Neuronal stem cell (in vitro differentiated cells): ENCODE results near the gene UGT1A6.
A peak's percentile ranks its signal among the peaks of the same experiment; 100 is the strongest.

Source experiments
- DNase-seq: peaks from one replicate; pipeline ENCODE4 v3.0.0-alpha.2; 2013; ENCODE audit warnings: low spot score
- H2AFZ ChIP-seq: one replicate; pipeline ENCODE4 v1.6.1; 2013; ENCODE audit warnings: mild to moderate bottlenecking, low read length, inconsistent platforms
- H2AK5ac ChIP-seq: 2 replicates; pipeline ENCODE4 v1.6.1; 2013; ENCODE audit warnings: low read depth, mild to moderate bottlenecking, inconsistent platforms, low read length, moderate library complexity, mixed read lengths
- H2BK120ac ChIP-seq: 2 replicates; pipeline ENCODE4 v1.6.1; 2013; ENCODE audit warnings: low read depth, mild to moderate bottlenecking, inconsistent platforms, low read length, moderate library complexity, mixed read lengths
- H2BK12ac ChIP-seq: one replicate; pipeline ENCODE4 v1.6.1; 2013; ENCODE audit warnings: low read length, inconsistent platforms
- H2BK15ac ChIP-seq: 2 replicates; pipeline ENCODE4 v1.6.1; 2013; ENCODE audit warnings: mild to moderate bottlenecking, low read length, inconsistent platforms, mixed read lengths
- H2BK5ac ChIP-seq: one replicate; pipeline ENCODE4 v1.6.1; 2013; ENCODE audit warnings: inconsistent platforms, mild to moderate bottlenecking, low read length, moderate library complexity
- H3K14ac ChIP-seq: one replicate; pipeline ENCODE4 v1.6.1; 2013; ENCODE audit warnings: low read length, inconsistent platforms
- H3K18ac ChIP-seq: 2 replicates; pipeline ENCODE4 v1.6.1; 2013; ENCODE audit warnings: low read length, inconsistent platforms
- H3K23ac ChIP-seq: 2 replicates; pipeline ENCODE4 v1.6.1; 2013; ENCODE audit warnings: low read depth, mild to moderate bottlenecking, mixed read lengths, low read length, inconsistent platforms; ENCODE audit not compliant: poor library complexity
- H3K27ac ChIP-seq: replicated peaks from 3 replicates; pipeline ENCODE4 v1.5.1; 2013; ENCODE audit warnings: low read length, inconsistent platforms
- H3K27me3 ChIP-seq, 3 experiments: 2 replicates each; pipeline ENCODE4 v1.6.1; 2013; ENCODE audit warnings: low read length in 3 of 3, mild to moderate bottlenecking in 2 of 3, inconsistent platforms in 1 of 3, low read depth in 1 of 3, mixed read lengths in 1 of 3, moderate library complexity in 1 of 3; ENCODE audit not compliant: control insufficient read depth in 3 of 3, insufficient read depth in 3 of 3
- H3K36me3 ChIP-seq, 2 donors: replicated peaks in 1 of 2; 2 replicates each; pipeline ENCODE4 v1.6.1; 2013; ENCODE audit warnings: low read length in 2 of 2; ENCODE audit not compliant: control insufficient read depth in 2 of 2, insufficient read depth in 2 of 2
- H3K4ac ChIP-seq: 2 replicates; pipeline ENCODE4 v1.6.1; 2013; ENCODE audit warnings: inconsistent platforms, mild to moderate bottlenecking, low read length, moderate library complexity
- H3K4me1 ChIP-seq, 2 donors: 1 replicate in 1 of 2; 2 replicates in 1 of 2; pipeline ENCODE4 v1.6.1; 2013; ENCODE audit warnings: low read length in 2 of 2, low read depth in 1 of 2; ENCODE audit not compliant: control insufficient read depth in 2 of 2, insufficient read depth in 1 of 2
- H3K4me2 ChIP-seq: one replicate; pipeline ENCODE4 v1.6.1; 2013; ENCODE audit warnings: mild to moderate bottlenecking, low read length, inconsistent platforms; ENCODE audit not compliant: insufficient read depth, poor library complexity, severe bottlenecking
- H3K4me3 ChIP-seq, 2 donors: 2 replicates each; pipeline ENCODE4 v1.5.1; 2013; ENCODE audit warnings: low read length in 2 of 2, mild to moderate bottlenecking in 2 of 2, inconsistent platforms in 1 of 2, moderate library complexity in 1 of 2
- H3K79me1 ChIP-seq: one replicate; pipeline ENCODE4 v1.6.1; 2013; ENCODE audit warnings: low read depth, mild to moderate bottlenecking, inconsistent platforms, low read length, moderate library complexity
- H3K9ac ChIP-seq: one replicate; pipeline ENCODE4 v1.6.1; 2013; ENCODE audit warnings: mild to moderate bottlenecking, low read depth, low read length, inconsistent platforms; ENCODE audit not compliant: poor library complexity
- H3K9me3 ChIP-seq, 2 donors: replicated peaks in 1 of 2; 2 replicates each; pipeline versions ENCODE3 to v1.6.1; 2013; ENCODE audit warnings: low read length in 2 of 2, mild to moderate bottlenecking in 2 of 2, inconsistent platforms in 1 of 2, low read depth in 1 of 2, mixed read lengths in 1 of 2, moderate library complexity in 1 of 2; ENCODE audit not compliant: control insufficient read depth in 2 of 2, insufficient read depth in 1 of 2
- H4K8ac ChIP-seq: one replicate; pipeline ENCODE4 v1.6.1; 2013; ENCODE audit warnings: low read depth, mild to moderate bottlenecking, inconsistent platforms, low read length, moderate library complexity
- H4K91ac ChIP-seq: one replicate; pipeline ENCODE4 v1.6.1; 2013; ENCODE audit warnings: low read length, low read depth, mild to moderate bottlenecking, inconsistent platforms; ENCODE audit not compliant: poor library complexity
- WGBS, 2 donors: extraction: QIAGEN DNeasy Blood & Tissue Kit; methylation state at CpG; one replicate each; pipeline ENCODE4 v1.1.7; 2013; ENCODE audit warnings: missing lambda C conversion rate in 2 of 2, mixed read lengths in 1 of 2; ENCODE audit not compliant: insufficient read length in 2 of 2, insufficient replicate concordance in 1 of 2; ENCODE audit errors: extremely low coverage in 2 of 2; 5-methylcytosine and 5-hydroxymethylcytosine counted together

UGT1A6 gene

GRCh38 chr2:233791151-233791882 lies 98.6 kb downstream of the UGT1A6 start:
- Histone ChIP-seq H3K27me3 (peaks cover 0 to 3% (median 0%) of the 10 kb centered on the region in 3 experiments), H3K14ac (no peak overlapping the region), H3K23ac (no peak overlapping the region), H2BK120ac (no peak overlapping the region), H2BK15ac (peak overlapping the region; percentile 27), H3K79me1 (no peaks in the 10 kb centered on the region), H3K18ac (no peak overlapping the region), H3K4me3 (no peak overlapping the region), H2BK5ac (no peak overlapping the region), H3K4me1 (no peaks in the 10 kb centered on the region), H3K4ac (no peak overlapping the region), H3K9me3 (no peaks in the 10 kb centered on the region), H3K27ac (no peak overlapping the region), H4K8ac (no peak overlapping the region), H3K4me2 (no peak overlapping the region), H2AFZ (no peak overlapping the region), H3K36me3 (no peaks in the 10 kb centered on the region), H4K91ac (no peak overlapping the region), H3K9ac (peak overlapping the region; percentile 3), H2BK12ac (no peak overlapping the region), H2AK5ac (no peak overlapping the region)
- no CpG with 5 or more reads among the region's 18 CpGs for WGBS, 2 donors
- no peak for DNase-seq

DNA sequence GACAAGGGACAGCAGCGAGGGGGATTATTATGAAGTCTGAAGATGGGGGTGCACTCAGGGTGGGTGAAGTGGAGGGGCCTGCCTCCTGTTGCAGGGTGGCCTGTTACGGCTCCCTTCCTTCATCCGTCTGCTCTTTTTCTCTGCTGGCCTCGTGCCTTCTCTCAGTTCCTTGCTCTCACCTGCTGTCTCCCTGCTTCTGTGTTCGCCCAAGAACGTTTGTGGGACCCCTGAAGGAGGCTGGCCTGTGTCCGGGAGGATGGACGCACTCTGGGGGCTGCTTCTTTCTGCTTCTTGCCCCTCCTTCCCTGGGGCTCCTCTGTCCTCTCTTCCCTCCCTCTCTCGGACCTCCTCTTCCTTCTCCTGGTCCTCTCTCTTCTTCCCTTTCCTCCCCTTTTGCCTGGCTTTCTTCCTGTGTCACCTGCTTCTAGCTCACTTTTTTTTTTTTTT lies 99.2 kb downstream of the UGT1A6 start:
- Histone ChIP-seq H2AFZ (no peak overlapping the region), H3K27ac (no peak overlapping the region), H3K9ac (no peak overlapping the region), H2AK5ac (no peak overlapping the region), H3K9me3 (no peaks in the 10 kb centered on the region), H3K18ac (no peak overlapping the region), H3K4ac (no peak overlapping the region), H3K23ac (no peak overlapping the region), H3K27me3 (peaks cover 0 to 3% (median 0%) of the 10 kb centered on the region in 3 experiments), H3K4me1 (no peaks in the 10 kb centered on the region), H2BK15ac (no peak overlapping the region), H3K4me2 (peak overlapping the region; percentile 11), H3K79me1 (no peaks in the 10 kb centered on the region), H4K8ac (no peak overlapping the region), H3K14ac (no peak overlapping the region), H2BK5ac (no peak overlapping the region), H3K4me3 (no peak overlapping the region), H3K36me3 (no peaks in the 10 kb centered on the region), H2BK120ac (no peak overlapping the region), H4K91ac (no peak overlapping the region), H2BK12ac (no peak overlapping the region)
- DNase-seq = no peak
- no CpG with 5 or more reads among the region's 9 CpGs for WGBS, 2 donors

GRCh38 chr2:233792720-233793119 lies 100.0 kb downstream of the UGT1A6 start:
- no peak overlapping the region for H3K23ac ChIP-seq
- no peak overlapping the region for H2AK5ac ChIP-seq
- no peak overlapping the region for H2AFZ ChIP-seq
- H2BK15ac ChIP-seq = no peak overlapping the region
- no peak for DNase-seq
- peak overlapping the region in 1 of 2 donors; percentile 61 for H3K4me3 ChIP-seq
- no peak overlapping the region for H4K8ac ChIP-seq
- no peak overlapping the region for H3K18ac ChIP-seq
- no peak overlapping the region for H3K9ac ChIP-seq
- H4K91ac ChIP-seq = no peak overlapping the region
- H3K79me1 ChIP-seq = no peaks in the 10 kb centered on the region
- H2BK5ac ChIP-seq = no peak overlapping the region
- H2BK12ac ChIP-seq = no peak overlapping the region
- H3K27ac ChIP-seq = no peak overlapping the region
- no peak overlapping the region for H2BK120ac ChIP-seq
- H3K36me3 ChIP-seq = no peaks in the 10 kb centered on the region
- H3K4me2 ChIP-seq = no peak overlapping the region
- H3K4me1 ChIP-seq = no peaks in the 10 kb centered on the region
- no peak overlapping the region for H3K14ac ChIP-seq
- no CpG with 5 or more reads among the region's 7 CpGs for WGBS, 2 donors
- H3K27me3 ChIP-seq = peaks cover 0 to 3% (median 0%) of the 10 kb centered on the region in 3 experiments
- H3K9me3 ChIP-seq = no peaks in the 10 kb centered on the region
- H3K4ac ChIP-seq = no peak overlapping the region

GRCh38 chr2:233793465-233794127 lies 100.9 kb downstream of the UGT1A6 start:
- WGBS, 2 donors = no CpG with 5 or more reads among the region's 18 CpGs

More at GRCh38 chr2:233793465-233794127, 100.9 kb downstream of the UGT1A6 start:
- Histone ChIP-seq H3K18ac (no peak overlapping the region), H2BK120ac (no peak overlapping the region), H3K4me3 (no peak overlapping the region), H3K23ac (no peak overlapping the region), H3K9ac (peak overlapping the region; percentile 34), H2AFZ (no peak overlapping the region), H3K4me1 (no peaks in the 10 kb centered on the region), H3K27me3 (peaks cover 0 to 3% (median 0%) of the 10 kb centered on the region in 3 experiments), H2BK5ac (no peak overlapping the region), H2BK12ac (no peak overlapping the region), H3K79me1 (no peaks in the 10 kb centered on the region), H3K4me2 (no peak overlapping the region), H2AK5ac (peak overlapping the region; percentile 2), H3K36me3 (no peaks in the 10 kb centered on the region), H3K27ac (no peak overlapping the region), H4K8ac (no peak overlapping the region), H3K4ac (peak overlapping the region; percentile 20), H2BK15ac (peak overlapping the region; percentile 65), H3K9me3 (no peaks in the 10 kb centered on the region), H3K14ac (no peak overlapping the region), H4K91ac (no peak overlapping the region)
- no peak for DNase-seq
